ENCODE results near the gene PCBP3.
"Not testable (repeated sequence)": the region's sequence is repeated elsewhere in the genome, so short reads cannot be mapped to it uniquely, and the experiment has no call there.

The PCBP3 gene

DNA sequence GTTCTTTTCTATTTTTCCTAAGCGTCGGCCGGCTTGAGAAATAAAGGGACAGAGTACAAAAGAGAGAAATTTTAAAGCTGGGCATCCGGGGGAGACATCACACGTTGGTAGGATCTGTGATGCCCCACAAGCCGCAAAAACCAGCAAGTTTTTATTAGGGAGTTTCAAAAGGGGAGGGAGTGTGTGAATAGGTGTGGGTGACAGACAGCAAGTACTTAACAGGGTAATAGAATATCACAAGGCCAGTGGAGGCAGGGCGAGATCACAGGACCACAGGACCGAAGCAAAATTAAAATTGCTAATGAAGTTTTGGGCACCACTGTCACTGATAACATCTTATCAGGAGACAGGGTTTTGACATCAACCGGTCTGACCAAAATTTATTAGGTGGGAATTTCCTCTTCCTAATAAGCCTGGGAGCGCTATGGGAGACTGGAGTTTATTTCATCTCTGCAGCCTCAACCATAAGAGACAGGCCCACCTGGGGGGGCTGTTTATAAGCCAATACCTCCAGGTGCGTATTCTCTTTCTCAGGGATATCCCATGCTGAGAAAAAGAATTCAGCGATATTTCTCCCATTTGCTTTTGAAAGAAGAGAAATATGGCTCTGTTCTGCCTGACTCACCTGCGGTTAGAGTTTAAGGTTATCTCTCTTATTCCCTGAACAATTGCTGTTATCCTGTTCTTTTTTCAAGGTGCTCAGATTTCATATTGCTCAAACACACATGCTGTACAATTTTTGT is 332.3 kb downstream of the PCBP3 start:
- not testable (repeated sequence) for DNase-seq

DNA sequence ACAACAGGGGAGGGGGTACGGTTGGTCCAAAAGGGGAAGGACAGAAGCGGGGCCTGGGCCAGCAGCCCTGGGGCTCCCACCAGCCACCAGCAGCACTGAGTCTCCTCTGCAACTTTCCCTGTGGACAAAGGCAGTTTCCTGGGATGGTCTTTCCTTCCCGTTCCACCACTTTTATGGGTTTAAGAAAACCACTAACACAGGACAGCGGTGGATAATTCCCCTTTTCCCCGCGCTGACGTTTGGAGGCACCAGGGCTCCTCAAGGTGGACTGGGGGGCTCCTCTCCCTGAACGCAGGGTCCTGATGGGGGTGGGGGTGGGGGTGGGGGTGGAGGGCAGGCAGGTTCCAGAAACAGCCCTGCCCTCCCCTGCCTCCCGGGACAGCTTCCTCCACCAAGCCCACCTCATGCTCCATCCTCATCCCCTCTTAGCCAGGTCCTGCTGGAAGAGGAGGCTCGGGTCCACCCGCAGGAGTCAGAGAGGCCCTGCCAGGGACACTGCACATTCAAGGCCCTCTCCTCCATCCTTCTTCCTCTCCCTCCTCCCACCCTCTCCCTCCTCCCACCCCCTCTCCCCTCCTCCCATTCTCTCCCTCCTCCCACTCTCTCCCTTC is 333.3 kb downstream of the PCBP3 start:
- no peak for DNase-seq

DNA sequence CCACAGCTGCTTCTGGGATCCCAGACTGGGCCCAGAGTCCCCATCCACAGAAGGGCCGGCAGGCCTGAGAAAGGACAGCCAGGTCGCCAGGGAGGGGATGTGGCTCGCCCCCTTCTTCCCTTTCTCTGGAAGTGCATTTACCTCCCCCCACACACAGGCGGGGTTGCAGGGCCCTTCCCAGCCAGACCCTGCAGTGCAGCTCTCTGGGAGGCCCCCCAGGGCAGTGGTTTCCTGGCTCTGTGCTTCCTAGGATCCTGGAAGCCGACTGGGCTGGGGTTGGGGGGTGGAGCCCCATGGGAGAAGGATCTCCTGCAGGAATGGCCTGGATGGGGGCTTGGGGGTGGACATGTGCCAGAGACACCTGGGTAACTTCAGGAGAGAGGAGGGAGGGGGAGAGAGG is 333.9 kb downstream of the PCBP3 start:
- DNase-seq: no peak

DNA sequence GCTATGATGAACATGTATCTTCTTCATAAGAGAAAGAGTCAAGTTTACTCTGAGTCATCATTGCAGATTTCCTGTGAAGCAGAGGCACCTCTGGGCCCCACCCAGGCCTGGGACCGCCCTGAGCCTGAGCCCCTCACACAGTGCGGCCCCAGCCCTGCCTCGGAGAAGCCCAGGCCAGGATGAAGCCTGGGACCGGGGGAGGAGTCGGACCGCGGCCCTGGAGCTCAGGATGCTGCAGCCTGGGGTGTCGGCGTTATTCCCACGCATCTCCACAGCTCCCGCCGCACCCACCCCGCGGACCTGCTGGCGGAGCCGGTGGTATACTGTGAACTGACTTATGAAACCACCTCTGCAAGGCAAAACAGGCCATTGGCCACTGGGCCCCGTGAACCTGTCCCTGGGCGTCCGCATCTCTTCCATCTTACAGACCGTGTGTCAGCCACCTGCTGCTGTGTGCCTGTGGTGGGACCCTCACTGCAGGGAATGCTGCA is 335.7 kb downstream of the PCBP3 start:
- DNase-seq: no peak

DNA sequence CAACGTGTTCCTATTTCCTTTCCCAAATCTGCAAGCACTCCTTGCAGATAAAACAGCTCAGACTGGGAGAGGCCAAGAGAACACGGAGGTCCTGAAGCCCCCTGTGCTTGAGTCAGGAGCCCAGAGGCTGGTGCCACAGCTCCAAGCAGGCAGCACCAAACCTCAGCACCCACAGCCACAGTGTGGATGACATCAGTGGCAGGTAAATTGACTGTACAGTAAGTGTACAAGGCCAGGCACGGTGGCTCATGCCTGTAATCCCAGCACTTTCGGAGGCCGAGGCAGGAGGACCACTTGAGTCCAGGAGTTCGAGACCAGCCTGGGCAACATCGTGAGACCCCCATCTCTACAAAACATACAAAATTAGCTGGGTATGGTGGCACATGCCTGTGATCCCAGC is 336.1 kb downstream of the PCBP3 start:
- DNase-seq: no peak

DNA sequence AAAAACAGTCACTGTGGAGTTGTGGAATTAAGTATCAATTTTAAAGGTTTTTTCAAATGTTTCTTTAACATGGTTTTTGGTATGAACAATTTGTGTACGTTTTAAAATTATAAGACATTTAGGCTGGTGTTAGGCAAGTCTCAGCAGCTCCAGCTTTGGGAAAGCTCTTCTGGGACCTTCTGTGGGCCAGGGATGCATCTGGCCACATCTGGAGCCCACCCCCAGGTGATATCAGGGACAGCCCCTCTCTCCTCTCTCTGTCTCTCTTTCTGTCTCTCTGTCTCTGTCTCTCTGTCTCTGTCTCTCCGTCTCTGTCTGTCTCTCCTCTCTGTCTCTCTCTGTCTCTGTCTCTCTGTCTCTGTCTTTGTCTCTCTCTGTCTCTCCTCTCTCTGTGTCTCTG is 336.7 kb downstream of the PCBP3 start:
- DNase-seq: no peak

DNA sequence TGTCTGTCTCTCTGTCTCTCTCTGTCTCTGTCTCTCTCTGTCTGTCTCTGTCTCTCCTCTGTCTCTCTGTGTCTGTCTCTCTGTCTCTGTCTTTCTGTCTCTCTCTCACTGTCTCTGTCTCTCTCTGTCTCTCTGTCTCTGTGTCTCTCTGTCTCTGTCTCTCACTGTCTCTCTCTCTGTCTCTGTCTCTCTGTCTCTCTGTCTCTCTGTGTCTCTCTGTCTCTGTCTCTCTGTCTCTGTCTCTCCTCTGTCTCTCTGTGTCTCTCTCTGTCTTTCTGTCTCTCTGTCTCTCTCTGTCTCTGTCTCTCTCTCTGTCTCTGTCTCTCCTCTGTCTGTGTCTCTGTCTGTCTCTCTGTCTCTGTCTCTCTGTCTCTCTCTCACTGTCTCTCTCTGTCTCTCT is 337.2 kb downstream of the PCBP3 start:
- no peak for DNase-seq

DNA sequence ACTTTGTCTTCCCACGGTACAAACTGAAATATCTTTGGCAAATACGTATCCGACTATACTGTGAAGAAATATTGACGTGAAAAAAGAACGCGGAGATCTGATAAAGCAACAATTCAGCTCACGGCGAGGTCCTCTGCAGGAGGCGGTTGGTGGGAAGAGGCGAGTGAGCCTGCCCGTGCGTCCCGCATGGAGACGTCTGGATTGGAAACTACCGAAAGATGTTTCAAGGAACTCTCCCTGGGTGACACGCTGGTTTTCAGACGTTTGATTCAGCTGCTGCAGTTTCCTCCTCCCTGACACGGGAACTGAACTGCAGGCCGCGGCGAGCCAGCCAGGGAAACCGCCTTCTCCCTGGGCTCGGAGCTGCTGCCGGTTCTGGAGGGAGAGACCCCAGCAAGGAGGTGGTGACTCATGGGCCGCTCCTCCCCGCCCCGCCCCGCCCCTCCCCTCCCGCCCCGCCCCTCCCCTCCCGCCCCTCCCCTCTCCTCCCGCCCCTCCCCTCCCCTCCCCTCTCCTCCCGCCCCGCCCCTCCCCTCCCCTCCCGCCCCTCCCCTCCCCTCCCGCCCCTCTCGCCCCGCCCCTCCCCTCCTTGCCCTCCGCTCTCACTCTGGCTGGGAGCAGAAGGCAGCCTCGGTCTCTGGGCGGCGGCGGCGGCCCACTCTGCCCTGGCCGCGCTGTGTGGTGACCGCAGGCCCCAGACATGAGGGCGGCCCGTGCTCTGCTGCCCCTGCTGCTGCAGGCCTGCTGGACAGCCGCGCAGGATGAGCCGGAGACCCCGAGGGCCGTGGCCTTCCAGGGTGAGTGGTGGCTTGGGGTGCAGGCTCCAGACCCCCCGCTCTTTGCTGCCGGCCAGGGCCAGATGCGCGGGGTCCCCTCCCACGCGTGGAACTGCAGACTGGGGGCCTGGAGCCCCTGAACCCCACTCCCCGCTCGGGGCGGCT is 337.9 kb downstream of the PCBP3 start, which contains the start of gene COL6A1:
COL6A1 (plus strand) TSS at position 620 of the 941 bp plus-strand sequence; CDS start at position 701, 81 bp downstream.
- peak; percentile 59 for DNase-seq

DNA sequence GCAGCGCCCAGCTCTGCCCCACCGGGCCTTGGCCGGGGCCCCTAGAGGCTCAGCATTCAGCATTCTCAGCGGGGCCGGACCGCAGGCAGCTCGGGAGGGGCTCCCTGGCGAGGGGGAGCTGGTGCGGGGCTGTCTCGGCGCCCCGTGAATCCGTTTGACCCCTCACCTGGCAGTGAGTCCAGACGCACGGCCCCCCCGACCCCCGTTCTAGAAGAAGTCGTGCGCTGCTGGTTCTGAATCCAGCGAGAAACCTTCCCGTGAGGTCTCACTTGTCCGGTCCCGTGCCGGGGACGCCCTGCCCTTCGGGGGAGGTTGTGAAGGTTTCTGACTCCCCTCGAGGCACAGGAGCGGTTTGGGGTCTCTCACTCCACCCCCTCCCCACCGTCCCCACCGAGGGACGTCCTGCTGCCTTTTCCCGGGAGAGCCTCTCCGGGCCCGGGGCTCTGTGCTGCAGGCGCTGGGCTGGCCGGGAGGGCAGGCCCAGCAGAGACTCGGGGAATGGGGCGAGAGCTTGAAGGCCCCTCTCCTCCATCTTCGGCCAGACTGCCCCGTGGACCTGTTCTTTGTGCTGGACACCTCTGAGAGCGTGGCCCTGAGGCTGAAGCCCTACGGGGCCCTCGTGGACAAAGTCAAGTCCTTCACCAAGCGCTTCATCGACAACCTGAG is 338.7 kb downstream of the PCBP3 start:
- no peak for DNase-seq

DNA sequence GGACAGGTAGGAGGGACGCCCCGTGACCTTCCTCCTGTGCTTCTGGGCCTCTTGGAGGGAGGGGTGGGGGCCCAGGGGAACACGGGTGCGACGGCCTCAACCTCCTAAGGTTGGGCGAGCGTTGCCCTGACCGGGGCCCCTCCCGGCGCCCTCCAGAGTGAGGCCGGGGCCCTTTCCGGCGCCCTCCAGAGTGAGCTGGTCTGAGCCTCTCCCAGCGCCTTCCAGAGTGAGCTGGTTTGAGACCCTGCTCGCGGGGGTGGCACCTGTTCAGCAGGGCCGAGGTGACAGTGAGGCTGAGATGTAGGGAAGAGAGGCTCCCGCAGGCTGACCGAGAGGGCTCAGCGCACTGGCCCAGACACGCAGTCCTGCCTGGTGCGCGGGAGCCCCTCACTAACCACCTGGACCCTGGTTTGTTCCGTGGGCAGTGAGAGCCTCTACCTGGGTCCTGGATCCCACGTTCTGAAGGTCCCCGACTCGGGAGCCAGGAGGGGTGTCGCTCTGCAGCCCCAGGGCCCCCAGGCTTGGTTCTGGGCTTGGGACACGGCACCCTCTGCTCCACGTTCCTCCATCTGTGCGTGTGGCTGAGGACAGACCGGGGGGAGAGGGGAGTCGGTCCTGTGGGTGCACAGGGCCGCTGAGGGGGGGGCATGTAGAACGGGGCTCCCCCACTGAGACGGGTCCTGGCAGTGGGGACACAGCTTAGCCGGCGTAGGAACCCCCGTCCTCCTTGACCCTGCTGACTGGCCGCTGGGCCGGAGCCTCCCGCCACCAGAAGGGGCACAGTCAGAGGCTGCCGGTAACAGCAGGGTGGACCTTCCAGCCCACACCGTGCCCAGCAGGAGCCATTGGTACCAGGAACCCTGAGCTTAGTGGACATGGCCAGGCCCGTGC is 339.5 kb downstream of the PCBP3 start:
- DNase-seq: no peak

DNA sequence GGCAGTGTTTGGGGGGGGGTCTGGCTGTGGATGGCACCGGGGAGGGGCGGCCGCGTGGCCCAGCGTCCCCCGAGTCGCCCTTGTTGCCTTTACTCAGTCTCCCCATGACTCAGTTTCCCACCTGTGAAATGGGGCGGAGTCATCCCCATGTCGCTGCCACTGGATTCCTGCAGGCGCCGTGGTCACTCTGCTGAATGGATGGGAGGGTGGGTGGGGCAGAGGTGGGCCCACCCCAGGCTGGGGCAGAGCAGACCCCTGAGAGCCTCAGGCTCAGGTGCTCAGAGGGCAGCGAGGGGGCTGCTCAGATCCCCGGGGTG is 340.1 kb downstream of the PCBP3 start:
- no peak for DNase-seq

DNA sequence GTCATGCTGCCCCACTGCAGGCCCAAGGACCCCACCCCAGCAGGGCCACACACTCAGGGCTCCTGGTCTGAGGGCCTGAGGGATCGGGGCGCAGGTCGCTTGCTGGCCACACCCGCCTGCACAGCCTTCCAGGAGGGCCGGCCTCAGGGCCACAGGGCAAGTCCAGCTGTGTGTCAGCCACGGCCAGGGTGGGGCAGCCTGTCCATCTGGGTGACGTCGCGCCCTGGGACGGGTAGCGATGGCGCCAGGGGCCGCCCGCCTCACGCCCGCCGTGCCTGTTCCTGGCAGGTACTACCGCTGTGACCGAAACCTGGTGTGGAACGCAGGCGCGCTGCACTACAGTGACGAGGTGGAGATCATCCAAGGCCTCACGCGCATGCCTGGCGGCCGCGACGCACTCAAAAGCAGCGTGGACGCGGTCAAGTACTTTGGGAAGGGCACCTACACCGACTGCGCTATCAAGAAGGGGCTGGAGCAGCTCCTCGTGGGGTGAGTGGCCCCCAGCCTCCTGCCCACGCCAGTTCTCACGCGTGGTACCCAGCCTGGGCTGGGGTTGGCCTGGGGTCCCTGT is 340.5 kb downstream of the PCBP3 start:
- DNase-seq: no peak

DNA sequence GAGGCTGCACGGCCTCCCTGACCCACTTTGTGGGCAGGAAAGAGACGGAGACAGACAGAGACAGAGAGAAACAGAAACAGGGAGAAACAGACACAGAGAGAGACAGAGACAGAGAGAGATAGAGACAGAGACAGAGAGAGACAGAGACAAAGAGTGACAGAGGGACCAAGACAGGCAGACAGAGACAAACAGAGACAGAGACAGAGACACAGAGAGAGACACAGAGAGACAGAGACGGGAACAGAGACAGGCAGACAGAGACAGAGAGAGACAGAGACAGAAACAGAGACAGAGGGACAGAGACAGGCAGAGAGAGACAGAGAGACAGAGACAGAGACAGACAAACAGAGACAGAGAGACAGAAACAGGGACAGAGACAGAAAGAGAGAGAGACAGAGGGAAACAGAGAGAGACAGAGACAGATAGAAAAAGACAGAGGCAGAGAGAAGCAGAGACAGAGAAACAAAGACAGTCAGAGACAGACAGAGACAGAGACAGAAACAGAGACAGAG is 341.1 kb downstream of the PCBP3 start:
- no peak for DNase-seq

DNA sequence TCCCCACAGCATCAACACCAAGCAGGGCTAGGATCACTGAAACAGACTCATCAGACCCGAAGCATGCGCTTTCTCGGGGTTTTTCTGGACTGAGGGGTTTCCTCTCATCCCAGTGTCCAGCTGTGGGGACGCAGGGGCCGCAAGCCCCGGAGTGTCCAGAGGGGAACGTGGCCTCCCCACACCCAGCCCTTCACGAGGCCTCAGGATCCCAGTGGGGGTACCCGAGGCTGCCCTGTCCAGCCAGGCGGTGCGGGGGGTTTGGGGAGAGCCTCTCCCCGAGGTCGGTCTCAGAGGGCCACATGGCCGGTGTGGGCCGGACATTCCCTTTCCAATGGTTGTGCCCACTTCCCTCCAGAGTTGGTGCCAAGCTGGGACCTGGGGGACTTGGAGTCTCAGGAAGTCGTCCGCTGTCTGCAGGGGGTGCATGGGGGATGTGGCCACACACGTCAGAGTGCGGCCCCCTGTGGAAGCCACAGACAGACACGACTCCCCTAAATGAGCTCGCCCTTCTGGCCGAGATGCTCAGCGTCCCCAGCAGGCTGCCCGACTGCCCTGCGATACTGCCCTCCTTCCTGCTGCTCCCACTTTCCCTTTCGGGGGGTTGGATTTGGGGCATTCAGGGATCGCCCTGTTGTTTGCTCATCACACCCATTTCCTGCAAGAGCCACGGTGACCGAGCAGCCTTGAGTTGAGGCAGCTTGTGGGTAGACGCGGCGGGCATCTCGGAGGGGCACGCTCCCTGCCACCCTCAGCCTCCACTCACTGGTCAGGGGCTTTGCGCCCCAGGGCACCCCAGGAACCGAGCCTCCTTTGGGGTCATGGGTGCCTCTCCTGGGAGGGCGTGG is 342.2 kb downstream of the PCBP3 start:
- no peak for DNase-seq

DNA sequence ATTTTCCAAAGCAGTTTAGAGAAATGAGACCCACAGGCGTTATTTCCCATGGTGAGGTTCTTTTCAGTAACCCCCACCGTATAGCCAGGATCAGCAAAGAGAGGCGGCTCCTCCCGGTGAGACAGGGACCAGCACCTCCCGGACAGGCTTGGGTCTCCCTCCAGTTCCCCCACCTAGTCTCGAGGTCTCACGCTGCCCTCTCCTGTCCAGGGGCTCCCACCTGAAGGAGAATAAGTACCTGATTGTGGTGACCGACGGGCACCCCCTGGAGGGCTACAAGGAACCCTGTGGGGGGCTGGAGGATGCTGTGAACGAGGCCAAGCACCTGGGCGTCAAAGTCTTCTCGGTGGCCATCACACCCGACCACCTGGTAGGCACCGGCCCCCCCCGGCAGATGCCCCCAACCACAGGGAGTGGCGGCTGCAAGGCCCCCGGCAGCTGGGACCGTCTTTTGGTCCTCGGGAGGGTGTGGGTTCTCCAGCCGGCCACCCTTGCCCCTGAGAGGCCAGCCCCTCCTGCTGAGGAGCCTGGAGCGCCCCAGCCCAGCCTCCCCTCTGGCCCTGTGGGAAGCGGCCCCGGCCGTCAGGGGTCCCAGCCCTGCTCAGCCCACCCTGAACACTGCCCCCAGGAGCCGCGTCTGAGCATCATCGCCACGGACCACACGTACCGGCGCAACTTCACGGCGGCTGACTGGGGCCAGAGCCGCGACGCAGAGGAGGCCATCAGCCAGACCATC is 343.0 kb downstream of the PCBP3 start:
- DNase-seq: no peak

DNA sequence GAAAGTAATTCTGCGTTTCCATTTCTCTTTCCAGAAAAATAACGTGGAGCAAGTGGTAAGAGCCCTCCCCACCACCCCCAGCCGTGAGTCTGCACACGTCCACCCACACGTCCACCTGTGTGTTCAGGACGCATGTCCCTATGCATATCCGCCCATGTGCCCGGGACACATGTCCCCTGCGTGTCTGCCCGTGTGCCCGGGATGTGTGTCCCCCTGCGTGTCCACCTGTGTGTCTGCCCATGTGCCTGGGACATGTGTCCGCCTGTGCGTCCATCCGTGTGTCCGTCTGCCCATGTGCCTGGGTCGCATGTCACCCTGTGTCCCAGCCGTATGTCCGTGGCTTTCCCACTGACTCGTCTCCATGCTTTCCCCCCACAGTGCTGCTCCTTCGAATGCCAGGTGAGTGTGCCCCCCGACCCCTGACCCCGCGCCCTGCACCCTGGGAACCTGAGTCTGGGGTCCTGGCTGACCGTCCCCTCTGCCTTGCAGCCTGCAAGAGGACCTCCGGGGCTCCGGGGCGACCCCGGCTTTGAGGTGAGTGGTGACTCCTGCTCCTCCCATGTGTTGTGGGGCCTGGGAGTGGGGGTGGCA is 343.7 kb downstream of the PCBP3 start:
- DNase-seq: no peak

DNA sequence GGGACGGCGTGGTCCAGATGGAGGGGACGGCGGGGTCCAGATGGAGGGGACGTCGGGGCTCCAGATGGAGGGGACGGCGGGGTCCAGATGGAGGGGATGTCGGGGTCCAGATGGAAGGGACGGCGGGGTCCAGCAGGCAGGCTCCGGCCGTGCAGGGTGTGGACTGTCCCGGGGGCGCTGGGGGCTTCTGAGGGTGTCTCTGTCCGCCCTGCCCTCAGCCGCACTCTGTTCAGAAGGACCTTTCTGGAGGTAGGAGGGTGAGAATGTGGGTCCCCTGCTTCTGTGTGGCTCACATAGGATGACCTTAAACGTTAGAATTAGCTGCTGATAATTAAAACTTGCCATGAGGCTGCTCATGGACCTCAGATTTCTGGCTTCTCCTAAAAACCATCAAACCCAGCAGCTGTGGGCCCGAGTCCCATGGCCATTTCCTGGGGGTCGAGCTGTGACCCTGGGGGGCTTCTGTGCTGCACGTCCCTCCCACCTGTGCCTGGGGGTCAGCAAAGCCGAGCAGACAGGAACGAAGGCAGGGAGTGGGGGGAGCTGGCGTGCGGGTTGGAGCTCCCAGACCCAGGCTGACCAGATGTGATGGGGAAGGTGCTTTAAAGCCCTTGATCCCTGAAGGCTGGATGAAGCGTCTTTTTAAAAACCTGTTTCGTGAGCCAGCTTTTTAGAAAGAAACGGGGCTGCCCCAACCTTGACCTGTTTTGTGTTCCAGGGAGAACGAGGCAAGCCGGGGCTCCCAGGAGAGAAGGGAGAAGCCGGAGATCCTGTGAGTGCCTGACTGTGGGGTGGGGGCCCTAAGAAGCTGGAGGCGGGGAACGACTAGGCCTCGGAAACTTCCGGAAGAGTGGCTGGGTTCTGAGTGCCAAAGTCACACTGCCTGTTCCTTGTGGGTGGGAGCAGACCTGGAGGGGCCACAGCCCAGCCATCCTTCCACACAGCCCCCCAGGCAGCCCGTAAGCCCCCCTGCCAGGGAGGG is 345.1 kb downstream of the PCBP3 start:
- no peak for DNase-seq
